GM13977 (cell line): ENCODE data around the gene BCAS3.

Experiments used
- DNase-seq: peaks from one replicate; pipeline ENCODE4 v3.0.0; 2012; ENCODE audit warnings: low spot score
- in situ Hi-C: fragments of 300-500 bp; cut with MboI; formaldehyde crosslinking; loops from one replicate; pipeline ENCODE4 v1.12.0; 2022; ENCODE audit warnings: low sequenced_read_pairs, low pct_unique_long_range_greater_than_20kb, mixed read lengths, inconsistent platforms; ENCODE audit not compliant: unreplicated experiment
- TF ChIP-seq, protein P1 (sequence below): IDR thresholded peaks from 2 replicates; pipeline ENCODE4 v1.5.1; 2012; ENCODE audit warnings: mild to moderate bottlenecking, control low read depth; ENCODE audit not compliant: insufficient read depth; ENCODE audit errors: extremely low read depth, missing control alignments

BCAS3 gene

DNA sequence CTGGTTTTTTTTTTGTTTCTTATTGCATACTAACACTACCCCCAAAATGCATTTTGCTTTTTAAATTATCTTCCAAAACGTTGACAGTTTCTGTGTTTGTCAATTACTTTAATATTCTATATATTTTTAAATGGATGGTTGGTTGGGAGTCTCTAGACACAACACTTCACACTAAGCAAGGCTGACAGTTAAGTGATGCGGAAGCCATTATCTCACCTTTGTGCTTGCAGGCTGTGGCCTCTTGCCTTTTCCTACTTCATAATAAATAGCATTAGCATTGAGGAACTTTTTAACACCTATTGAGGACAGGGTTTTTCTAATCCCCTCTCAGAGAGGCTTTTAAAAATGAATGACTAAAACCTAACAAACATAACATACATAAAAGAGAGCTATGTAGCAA is 441.2 kb downstream of the BCAS3 start:
- DNase-seq, result no peak
- TF ChIP-seq, protein P1, sequence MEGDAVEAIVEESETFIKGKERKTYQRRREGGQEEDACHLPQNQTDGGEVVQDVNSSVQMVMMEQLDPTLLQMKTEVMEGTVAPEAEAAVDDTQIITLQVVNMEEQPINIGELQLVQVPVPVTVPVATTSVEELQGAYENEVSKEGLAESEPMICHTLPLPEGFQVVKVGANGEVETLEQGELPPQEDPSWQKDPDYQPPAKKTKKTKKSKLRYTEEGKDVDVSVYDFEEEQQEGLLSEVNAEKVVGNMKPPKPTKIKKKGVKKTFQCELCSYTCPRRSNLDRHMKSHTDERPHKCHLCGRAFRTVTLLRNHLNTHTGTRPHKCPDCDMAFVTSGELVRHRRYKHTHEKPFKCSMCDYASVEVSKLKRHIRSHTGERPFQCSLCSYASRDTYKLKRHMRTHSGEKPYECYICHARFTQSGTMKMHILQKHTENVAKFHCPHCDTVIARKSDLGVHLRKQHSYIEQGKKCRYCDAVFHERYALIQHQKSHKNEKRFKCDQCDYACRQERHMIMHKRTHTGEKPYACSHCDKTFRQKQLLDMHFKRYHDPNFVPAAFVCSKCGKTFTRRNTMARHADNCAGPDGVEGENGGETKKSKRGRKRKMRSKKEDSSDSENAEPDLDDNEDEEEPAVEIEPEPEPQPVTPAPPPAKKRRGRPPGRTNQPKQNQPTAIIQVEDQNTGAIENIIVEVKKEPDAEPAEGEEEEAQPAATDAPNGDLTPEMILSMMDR, result no peak
- in situ Hi-C loops, result no loop called here

DNA sequence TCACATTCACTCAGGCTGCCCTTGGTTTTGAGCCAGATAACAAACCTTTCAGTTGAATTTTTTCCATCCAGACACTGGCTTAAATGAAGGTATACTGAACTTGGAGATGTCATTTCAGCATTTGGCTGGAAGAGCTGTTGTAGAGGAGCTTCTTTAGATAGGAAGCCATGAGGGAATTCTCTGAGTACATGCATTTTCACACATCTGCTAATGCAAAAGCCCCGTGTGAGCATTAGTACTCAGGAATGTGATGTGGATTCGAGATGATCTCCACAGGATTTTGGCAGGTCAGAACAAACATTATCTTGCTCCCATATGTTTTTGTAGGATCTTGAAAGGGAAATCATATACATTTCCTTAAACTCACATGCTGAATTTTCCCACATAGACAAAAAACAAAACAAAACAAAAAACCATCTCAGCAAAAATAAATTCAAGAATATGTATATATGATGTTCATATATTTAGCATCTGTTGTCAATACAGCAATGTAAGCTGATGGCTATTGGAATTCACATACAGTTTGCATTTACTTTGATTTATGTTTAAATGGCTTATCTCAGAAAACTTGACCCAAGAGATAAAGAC is 444.8 kb downstream of the BCAS3 start:
- in situ Hi-C loops, result no loop called here

DNA sequence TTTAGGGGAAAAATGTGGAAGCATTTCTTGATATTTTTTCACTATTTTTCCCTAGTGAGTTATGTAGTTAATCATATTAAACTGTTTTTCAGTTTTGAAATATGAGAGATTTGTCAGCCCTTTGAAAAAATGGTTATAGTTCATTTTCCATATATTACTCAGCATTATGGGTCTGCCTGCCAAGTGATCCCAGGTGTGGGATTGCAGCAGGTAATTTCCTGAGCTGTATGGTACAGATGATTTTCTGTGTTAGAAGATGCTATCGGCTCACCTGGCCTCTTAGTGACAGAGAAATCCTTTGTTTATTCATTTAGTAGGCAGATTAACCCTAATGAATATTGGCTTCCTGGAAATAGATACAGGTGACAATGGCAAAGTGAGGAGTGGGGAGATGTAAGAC is 446.9 kb downstream of the BCAS3 start:
- in situ Hi-C loops, result no loop called here

More for the DNA sequence above, 444.8 kb downstream of the BCAS3 start:
- no peak for DNase-seq
- TF ChIP-seq, protein P1, result no peak

DNA sequence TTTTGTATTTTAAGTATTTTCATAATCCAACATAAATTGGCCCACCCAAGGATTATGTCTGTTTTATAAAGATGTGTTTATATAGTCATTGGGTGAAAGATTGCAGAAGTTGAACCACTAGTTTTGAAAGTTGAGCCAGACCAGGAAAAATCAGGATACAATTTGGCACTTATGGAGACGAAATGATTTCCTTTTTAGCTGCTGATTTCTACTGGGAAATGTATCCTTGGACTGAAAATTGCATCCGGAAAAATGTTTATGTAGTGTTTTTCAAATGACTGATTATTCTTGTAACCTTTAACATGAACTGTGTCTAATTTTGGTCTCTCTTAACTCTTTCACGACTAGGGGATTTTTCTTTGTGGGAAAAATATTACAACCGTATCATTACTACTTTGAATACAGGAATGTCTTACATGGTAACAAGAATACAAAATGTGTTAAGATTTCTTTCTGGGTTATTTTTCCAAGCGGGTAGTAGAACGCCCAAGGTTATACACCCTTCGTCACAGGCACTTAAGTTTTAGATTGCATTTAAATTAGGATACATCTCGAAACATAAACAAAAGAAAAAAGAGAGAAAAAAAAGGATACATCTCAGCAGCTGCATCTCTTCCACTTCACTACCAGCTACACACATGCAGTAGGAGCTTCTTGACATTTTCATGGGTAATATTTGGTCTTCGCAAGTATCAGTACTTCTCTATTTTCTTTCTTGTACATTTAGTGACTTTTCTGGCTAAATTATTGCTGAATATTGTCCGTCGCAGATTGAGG is 449.0 kb downstream of the BCAS3 start:
- in situ Hi-C loops, result no loop called here

More for the DNA sequence above, 446.9 kb downstream of the BCAS3 start:
- no peak for DNase-seq
- TF ChIP-seq, protein P1, result no peak

DNA sequence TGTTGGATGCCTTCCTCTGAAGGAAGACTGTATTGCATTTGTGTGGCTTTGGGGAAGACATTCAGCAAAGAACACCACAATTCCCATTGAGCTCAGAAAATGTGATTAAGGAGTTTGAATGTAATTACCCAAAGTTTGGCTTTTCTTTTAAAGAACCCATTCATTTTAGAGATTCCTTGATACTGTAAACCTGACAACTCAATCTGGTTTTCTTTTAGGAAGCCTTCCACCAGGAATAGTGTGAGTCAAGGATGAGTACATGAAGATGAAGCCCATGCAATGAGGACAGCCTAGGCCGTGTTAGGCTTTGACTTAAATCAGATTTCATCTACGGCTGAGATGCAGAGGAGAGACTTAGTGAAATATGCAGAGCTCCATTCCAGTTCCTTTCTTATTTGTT is 450.3 kb downstream of the BCAS3 start:
- no peak for DNase-seq
- TF ChIP-seq, protein P1, result no peak
- in situ Hi-C loops, result no loop called here

More for the DNA sequence above, 449.0 kb downstream of the BCAS3 start:
- DNase-seq, result no peak
- TF ChIP-seq, protein P1, result no peak

DNA sequence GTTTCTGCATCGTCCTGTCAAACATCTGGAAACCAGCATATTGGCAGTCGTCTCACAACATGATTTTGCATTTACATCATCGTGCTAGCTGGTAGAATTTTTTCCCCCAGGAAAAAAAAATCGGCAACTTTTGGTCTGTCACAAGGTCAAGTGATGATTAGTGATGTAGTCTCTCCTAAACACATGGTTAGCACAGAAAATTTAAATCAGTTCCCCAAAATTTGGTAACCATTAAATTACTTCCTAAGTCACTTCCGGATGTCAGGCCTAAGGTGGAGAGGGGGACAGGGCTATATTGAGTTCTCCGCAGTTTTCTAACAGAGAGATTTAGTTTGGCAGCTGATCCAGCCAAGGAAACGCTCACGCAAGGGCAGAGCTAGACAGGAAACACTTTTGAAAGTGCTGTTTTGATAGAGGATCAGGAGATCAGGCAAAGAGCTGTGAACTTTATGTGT is 451.0 kb downstream of the BCAS3 start:
- TF ChIP-seq, protein P1, result no peak
- DNase-seq, result no peak
- in situ Hi-C loops, result no loop called here
